HuH-7.5 (cell line): ENCODE results near the gene STARD9.
"Not testable (repeated sequence)": the region's sequence is repeated elsewhere in the genome, so short reads cannot be mapped to it uniquely, and the experiment has no call there.

Experiments
- DNase-seq: peaks from one replicate; pipeline ENCODE4 v3.0.0; 2011; ENCODE audit warnings: low spot score

Gene STARD9

DNA sequence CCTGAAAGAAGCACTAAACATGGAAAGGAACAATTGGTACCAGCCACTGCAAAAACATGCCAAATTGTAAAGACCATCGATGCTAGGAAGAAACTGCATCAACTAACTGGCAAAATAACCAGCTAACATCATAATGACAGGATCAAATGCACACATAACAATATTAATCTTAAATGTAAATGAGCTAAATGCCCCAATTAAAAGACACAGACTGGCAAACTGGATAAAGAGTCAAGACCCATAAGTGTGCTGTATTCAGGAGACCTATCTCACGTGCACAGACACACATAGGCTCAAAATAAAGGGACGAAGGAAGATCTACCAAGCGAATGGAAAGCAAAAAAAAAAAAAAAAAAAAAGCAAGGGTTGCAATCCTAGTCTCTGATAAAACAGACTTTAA lies 190.7 kb downstream of the STARD9 start:
- not testable (repeated sequence) for DNase-seq
